AG09319 (cell line): ENCODE results near the gene C10orf120.

ENCODE experiments used
- DNase-seq: peaks from one replicate; pipeline ENCODE4 v3.0.0-alpha.2; 2010; ENCODE audit warnings: low read depth; ENCODE audit errors: extremely low read depth
- TF ChIP-seq, protein P1 (sequence below): IDR thresholded peaks from 2 replicates; pipeline ENCODE4 v1.5.1; 2011; ENCODE audit warnings: low read depth, mild to moderate bottlenecking, inconsistent platforms, low read length, moderate library complexity

The C10orf120 gene

DNA sequence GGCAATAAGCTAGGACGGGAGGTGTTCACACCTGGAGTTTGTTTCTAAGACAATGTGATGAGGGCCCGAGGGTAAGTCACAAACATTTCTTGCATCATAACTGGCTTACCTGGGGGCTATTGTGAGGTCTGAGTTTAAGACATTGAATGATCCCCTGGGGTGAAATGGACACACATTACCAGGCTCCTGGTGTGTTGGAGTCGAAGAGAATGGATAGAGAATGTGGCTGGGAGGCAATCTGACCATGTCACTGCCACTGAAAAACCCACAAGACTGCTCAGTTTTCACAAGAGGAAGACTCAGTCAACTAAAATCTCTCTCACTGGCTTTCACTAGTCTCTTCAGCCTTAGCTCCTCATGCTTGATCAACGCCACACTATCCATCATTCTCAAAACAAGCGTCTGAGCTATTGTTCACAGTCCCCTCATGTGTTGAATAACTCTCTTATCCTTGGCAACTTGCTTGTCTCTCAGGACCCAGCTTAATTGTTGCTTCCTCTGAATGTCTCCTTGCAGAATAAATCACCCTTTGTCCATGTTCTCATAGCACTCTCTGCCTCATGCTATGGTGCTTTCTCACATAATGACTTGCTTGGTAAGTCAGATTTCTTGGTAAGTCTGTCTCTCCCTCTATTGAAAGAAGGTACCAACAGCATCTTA is at the start of gene C10orf120:
C10orf120 (minus strand) TSS at position 51 of the 660 bp plus-strand sequence. CDS start 56 bp downstream, outside the sequence.
- no peak for DNase-seq

DNA sequence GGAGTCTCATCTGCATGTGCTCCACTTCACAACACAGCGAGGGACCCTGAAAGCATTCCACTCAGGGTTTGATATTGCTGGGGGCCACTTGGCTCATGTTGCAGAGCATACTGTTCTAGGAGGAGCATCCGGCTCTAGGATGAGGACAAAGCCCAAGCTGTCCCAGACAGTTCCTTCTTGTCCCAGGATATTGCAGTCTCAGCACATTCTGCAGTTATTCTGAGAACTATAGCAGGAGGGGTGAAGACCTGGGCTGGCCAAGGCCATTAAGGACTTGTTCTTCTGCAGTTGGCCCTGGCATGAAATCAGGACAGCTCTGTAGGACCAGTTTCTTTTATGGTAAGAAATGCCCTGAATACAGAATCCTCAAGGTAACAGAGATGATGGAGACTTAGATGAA is 48.9 kb upstream of the C10orf120 start:
- no peak for DNase-seq
- TF ChIP-seq, protein P1, sequence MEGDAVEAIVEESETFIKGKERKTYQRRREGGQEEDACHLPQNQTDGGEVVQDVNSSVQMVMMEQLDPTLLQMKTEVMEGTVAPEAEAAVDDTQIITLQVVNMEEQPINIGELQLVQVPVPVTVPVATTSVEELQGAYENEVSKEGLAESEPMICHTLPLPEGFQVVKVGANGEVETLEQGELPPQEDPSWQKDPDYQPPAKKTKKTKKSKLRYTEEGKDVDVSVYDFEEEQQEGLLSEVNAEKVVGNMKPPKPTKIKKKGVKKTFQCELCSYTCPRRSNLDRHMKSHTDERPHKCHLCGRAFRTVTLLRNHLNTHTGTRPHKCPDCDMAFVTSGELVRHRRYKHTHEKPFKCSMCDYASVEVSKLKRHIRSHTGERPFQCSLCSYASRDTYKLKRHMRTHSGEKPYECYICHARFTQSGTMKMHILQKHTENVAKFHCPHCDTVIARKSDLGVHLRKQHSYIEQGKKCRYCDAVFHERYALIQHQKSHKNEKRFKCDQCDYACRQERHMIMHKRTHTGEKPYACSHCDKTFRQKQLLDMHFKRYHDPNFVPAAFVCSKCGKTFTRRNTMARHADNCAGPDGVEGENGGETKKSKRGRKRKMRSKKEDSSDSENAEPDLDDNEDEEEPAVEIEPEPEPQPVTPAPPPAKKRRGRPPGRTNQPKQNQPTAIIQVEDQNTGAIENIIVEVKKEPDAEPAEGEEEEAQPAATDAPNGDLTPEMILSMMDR, result no peak

More for the DNA sequence above, at the start of gene C10orf120:
- TF ChIP-seq, protein P1, result no peak

DNA sequence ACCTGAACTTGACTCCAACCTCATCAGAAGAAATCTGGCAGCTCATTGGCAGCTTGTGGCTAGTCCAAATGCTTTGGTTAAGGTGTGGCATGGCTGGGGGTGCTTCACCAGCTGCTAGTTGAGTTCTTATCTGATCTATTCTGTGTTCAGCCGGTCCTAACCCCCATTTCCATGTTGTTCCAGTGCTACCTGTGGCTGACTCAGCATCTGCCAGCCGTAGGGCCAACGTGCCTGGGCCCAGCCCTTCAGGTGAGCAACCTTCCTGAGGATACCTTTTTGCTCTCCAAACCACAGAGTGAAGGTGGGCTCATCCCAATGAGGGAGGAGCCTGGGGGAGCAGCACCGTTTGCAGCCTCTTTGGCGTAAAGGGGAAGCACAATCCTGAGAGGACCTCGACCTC is 46.8 kb upstream of the C10orf120 start:
- TF ChIP-seq, protein P1, result no peak
- no peak for DNase-seq

DNA sequence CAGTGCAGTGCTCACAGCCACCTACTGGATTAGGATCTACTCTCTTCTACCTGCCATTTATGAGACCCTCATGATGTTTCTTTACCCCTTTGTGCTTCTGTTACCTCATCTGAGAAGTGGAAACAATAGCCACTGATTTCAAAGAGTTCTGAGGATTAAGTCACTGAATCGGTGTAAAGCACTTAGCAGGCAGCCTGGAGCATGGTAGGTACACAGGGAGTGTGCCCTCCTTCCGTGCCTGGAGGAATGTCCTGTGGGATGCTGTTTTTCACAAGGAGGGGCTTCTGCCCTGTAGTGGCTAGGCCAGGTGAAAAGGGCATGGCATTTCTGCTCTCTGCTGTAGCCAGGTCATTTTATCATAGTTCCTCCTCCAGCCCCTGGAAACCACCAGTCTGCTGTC is 44.6 kb upstream of the C10orf120 start:
- no peak for DNase-seq
- TF ChIP-seq, protein P1, result no peak

- no peak for DNase-seq
- TF ChIP-seq, protein P1, result no peak
These were observed 41.0 kb upstream of the C10orf120 start for GRCh38 chr10:122740640-122741039.

DNA sequence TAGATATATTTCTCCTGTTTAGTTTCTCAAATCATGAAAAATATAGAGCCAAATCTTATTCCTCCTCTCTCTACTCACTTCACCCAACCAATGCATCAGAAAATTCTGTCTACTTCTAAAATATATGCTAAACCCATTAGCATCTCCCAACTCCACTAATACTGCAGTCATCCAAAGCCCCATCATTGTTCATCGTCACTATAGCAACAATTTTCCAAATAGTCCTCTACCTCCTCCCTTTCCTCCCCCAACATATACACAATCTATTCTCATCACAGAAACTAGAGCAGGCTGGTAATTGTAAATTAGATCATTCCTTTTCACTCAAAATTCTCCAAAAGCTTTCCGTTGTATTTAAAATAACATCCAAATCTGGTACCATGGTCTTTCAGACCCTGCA is 38.4 kb upstream of the C10orf120 start:
- TF ChIP-seq, protein P1, result no peak
- DNase-seq, result no peak

- TF ChIP-seq, protein P1, result no peak
These were observed 34.5 kb upstream of the C10orf120 start for GRCh38 chr10:122733931-122734665.

More at GRCh38 chr10:122733931-122734665, 34.5 kb upstream of the C10orf120 start:
- no peak for DNase-seq
